ENCODE data around the gene STMP1. TPM values are rescaled to one million over a fixed set of nuclear protein-coding genes. Genes with fewer than 3 reads are reported as not detected.

Gene STMP1
- total and polyA plus RNA-seq, 2 experiments from 2014 or later: 23.0 to 78.4 TPM

GRCh38 chr7:135697276-135698049, 35.1 kb downstream of the STMP1 start (continued):
- no peak for TF ChIP-seq ZNF462 (CRISPR knock-in tag; IDR thresholded peaks at IDR 0.05)
- no peak for TF ChIP-seq JUNB (IDR thresholded peaks at IDR 0.05; ENCODE audit: unreplicated experiment)
- TF ChIP-seq NANOG (IDR thresholded peaks at IDR 0.05; ENCODE audit: borderline replicate concordance): no peak

- DNase-seq (ENCODE audit: low spot score): peak; percentile 88
- H3K36me3 Mint-ChIP-seq (ENCODE audit: low read depth): no peaks in the 10 kb centered on the region; the same call in 1 of the 3 replicates
- Histone ChIP-seq H3K27me3 (ENCODE audit: insufficient read depth) (no peaks in the 10 kb centered on the region), H3K79me2 (replicated peaks; ENCODE audit: insufficient read depth) (no peaks in the 10 kb centered on the region), H3F3A (replicated peaks; ENCODE audit: low read depth) (no peaks in the 10 kb centered on the region), H3K36me3 (ENCODE audit: insufficient read depth) (no peaks in the 10 kb centered on the region), H3K27ac (ENCODE audit: low read depth) (no peak overlapping the region), H4K20me1 (replicated peaks; ENCODE audit: insufficient read depth) (no peaks in the 10 kb centered on the region), H2AFZ (no peak overlapping the region), H3K4me3 (no peak overlapping the region), H3K9me2 (ENCODE audit: insufficient read depth) (no peaks in the 10 kb centered on the region; the same call in 1 of the 2 replicates), H3K4me1 (ENCODE audit: insufficient read depth) (no peaks in the 10 kb centered on the region), H3K4me2 (no peak overlapping the region)
- peaks cover 6% of the 10 kb centered on the region; the same call in 2 of the 3 replicates for H3K4me1 Mint-ChIP-seq
- TF ChIP-seq CTCF (conservative IDR thresholded peaks at IDR 0.05; ENCODE audit: low read depth in 2 of 2) (peak; percentile 83 to 85), ZNF114 (CRISPR knock-in tag; IDR thresholded peaks at IDR 0.05) (no peak)
- no peak overlapping the region for H3K4me3 Mint-ChIP-seq
- H3K27ac Mint-ChIP-seq: peak overlapping the region; percentile 25; the same call in 1 of the 2 replicates
- peak; percentile 96 for ATAC-seq
- no peaks in the 10 kb centered on the region for H3K9me3 Mint-ChIP-seq
- peaks cover 6% of the 10 kb centered on the region for H3K27me3 Mint-ChIP-seq (ENCODE audit: insufficient read depth, low read depth, poor library complexity)
Observed at GRCh38 chr7:135704074-135704473, 41.8 kb downstream of the STMP1 start.
